ENCODE measurements around the gene RBM5.

DNA sequence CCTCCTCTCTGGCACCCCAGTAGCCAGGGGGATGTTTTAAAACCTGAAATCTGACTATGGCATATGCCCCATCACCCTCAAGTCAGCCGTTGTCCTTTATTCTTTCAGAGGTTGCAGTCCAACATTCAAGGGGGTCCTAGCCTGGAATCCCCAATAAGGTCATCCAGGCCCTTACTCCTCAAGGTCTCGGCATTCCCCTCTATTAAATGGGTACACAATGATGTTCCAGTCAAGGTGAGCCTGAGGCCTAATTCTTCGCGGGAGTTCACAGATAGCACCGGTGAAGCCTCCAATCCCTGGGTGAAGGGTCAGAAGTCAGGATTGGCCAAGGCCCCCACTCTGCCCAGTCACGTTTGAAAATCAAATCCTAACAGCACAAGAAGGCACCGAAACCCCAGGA, 58.3 kb downstream of the RBM5 start:
- TF ChIP-seq, protein P1, sequence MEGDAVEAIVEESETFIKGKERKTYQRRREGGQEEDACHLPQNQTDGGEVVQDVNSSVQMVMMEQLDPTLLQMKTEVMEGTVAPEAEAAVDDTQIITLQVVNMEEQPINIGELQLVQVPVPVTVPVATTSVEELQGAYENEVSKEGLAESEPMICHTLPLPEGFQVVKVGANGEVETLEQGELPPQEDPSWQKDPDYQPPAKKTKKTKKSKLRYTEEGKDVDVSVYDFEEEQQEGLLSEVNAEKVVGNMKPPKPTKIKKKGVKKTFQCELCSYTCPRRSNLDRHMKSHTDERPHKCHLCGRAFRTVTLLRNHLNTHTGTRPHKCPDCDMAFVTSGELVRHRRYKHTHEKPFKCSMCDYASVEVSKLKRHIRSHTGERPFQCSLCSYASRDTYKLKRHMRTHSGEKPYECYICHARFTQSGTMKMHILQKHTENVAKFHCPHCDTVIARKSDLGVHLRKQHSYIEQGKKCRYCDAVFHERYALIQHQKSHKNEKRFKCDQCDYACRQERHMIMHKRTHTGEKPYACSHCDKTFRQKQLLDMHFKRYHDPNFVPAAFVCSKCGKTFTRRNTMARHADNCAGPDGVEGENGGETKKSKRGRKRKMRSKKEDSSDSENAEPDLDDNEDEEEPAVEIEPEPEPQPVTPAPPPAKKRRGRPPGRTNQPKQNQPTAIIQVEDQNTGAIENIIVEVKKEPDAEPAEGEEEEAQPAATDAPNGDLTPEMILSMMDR (IDR thresholded peaks at IDR 0.05): no peak
- TF ChIP-seq POLR2A (IDR thresholded peaks at IDR 0.05): no peak

All from lower leg skin (tissue), 3 donors.